Neural crest cell (in vitro differentiated cells): ENCODE measurements around the gene RALGPS1. TPM values are rescaled to one million over a fixed set of nuclear protein-coding genes. Genes with fewer than 3 reads are reported as not detected.

ENCODE experiments used
- DNase-seq: peaks from one replicate; pipeline ENCODE4 v3.0.0; 2021; ENCODE audit warnings: low read depth, mixed read lengths, low spot score
- H3K27ac Mint-ChIP-seq: one replicate; pipeline ENCODE4 v1.8.0; 2021; ENCODE audit warnings: mild to moderate bottlenecking, mixed read lengths; ENCODE audit not compliant: unreplicated experiment
- H3K27me3 Mint-ChIP-seq: 2 replicates; pipeline ENCODE4 v1.8.0; 2021; ENCODE audit warnings: low read depth, mild to moderate bottlenecking, mixed read lengths
- H3K36me3 Mint-ChIP-seq: 2 replicates; pipeline ENCODE4 v1.8.0; 2021; ENCODE audit warnings: low read depth, mild to moderate bottlenecking, mixed read lengths
- H3K4me1 Mint-ChIP-seq: 2 replicates; pipeline ENCODE4 v1.8.0; 2021; ENCODE audit warnings: mixed read lengths
- H3K4me3 Mint-ChIP-seq: one replicate; pipeline ENCODE4 v1.8.0; 2021; ENCODE audit warnings: mild to moderate bottlenecking, mixed read lengths
- H3K9me3 Mint-ChIP-seq: 2 replicates; pipeline ENCODE4 v1.8.0; 2021; ENCODE audit warnings: mixed read lengths
- CTCF ChIP-seq: fragments of 200-600 bp; sonication (generic); conservative IDR thresholded peaks from 2 replicates; pipeline ENCODE4 v1.5.0; 2021; ENCODE audit warnings: antibody characterized with exemption, mild to moderate bottlenecking
- long read RNA-seq: library from polyadenylated mRNA; unstranded; transcript quantifications from one replicate; pipeline ENCODE4 v2.0.0, GENCODE V29; 2020
- total RNA-seq: library from RNA; stranded (reverse); gene quantifications from 2 replicates; pipeline ENCODE4 v1.2.1, GENCODE V29; 2021

Gene RALGPS1
- 10.8 and 11.7 TPM in 2 replicates for total RNA-seq
- long read RNA-seq, partial matches to known transcripts: 0 of 2 reads
- long read RNA-seq, other reads (novel, unspliced or antisense): 2 of 2 reads

- peak; percentile 88 for DNase-seq
- peak within 1 kb of the TSS; percentile 81 for H3K4me3 Mint-ChIP-seq
- peaks cover 2% of the 10 kb centered on the region for H3K9me3 Mint-ChIP-seq
- no peaks in the 10 kb centered on the region for H3K36me3 Mint-ChIP-seq
- peaks cover 43% of the 10 kb centered on the region for H3K27me3 Mint-ChIP-seq
- no peak within 1 kb of the TSS for H3K27ac Mint-ChIP-seq
- H3K4me1 Mint-ChIP-seq: peaks cover 13% of the 10 kb centered on the region
- TF ChIP-seq CTCF: no peak
Measured at GRCh38 chr9:126914458-126915280, at the start of gene RALGPS1. RALGPS1 (plus strand) TSS chr9:126914782; CDS start chr9:126962290, 47,508 bp downstream.

- Mint-ChIP-seq H3K4me3 (no peak overlapping the region), H3K9me3 (no peaks in the 10 kb centered on the region), H3K36me3 (peaks cover 3% of the 10 kb centered on the region), H3K27me3 (no peaks in the 10 kb centered on the region), H3K27ac (no peak overlapping the region), H3K4me1 (peaks cover 20% of the 10 kb centered on the region)
- DNase-seq: no peak
- no peak for TF ChIP-seq CTCF
Measured at GRCh38 chr9:126869368-126869767, 45.2 kb upstream of the RALGPS1 start.

DNA sequence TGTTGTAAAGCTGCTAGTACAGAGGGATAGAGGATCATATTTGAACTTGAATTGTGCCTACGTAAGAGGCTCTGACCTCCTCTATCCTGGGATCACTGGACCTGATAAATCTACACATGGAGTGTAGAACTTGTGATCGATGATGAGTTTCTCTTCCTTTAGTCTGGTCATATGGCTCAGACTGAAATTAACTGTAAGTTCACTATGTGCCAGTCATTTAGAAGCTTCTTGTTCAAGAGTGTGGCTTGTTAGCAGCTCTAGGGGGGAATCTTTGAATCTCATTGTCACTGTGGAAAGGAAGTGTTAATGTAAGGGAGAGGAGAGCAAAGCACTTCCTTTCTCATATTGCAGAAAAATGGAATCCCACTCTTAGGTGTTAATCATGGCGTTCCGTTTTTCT is 42.1 kb upstream of the RALGPS1 start:
- DNase-seq: no peak
- no peak for TF ChIP-seq CTCF
- Mint-ChIP-seq H3K4me1 (peaks cover 24% of the 10 kb centered on the region), H3K27ac (peak overlapping the region; percentile 25), H3K9me3 (no peaks in the 10 kb centered on the region), H3K4me3 (no peak overlapping the region), H3K36me3 (peaks cover 7% of the 10 kb centered on the region), H3K27me3 (peaks cover 2% of the 10 kb centered on the region)

DNA sequence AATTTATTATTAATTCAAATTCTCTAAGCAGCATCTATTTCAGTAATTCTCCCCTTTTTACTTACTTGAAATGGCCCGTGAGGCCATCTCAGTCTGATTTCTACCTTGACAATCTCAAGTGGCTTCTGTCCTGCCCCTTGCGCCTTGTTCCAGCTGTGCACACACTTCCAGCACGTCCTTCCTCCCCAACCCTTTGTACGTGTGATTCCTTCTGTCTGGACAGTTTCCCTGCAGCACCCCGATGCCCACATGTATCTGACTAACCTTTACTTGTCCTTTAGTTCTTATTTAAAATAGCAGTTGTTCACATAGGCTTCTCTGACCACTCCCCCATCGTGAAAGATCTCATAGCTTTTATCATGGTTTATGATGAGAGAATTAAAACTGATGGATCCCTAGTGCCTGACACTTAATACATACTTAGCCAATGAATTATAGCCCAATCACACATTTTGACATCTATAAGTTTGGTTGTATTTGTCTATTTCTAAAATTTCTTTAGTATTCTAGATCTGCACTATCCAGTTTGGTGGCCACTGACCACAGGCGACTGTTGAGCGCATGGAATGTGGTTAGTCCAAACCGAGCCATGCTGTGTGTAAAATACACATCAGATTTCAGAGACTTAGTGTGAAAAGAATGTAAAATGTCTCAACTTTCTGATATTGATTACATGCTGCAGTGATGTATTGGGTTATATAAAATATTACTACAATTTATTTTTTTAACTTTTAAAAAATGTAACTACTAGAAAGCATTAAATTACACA is 39.9 kb upstream of the RALGPS1 start:
- Mint-ChIP-seq H3K9me3 (no peaks in the 10 kb centered on the region), H3K4me1 (peaks cover 17% of the 10 kb centered on the region), H3K36me3 (peaks cover 4% of the 10 kb centered on the region), H3K4me3 (no peak overlapping the region), H3K27me3 (peaks cover 2% of the 10 kb centered on the region), H3K27ac (no peak overlapping the region)
- DNase-seq: no peak
- no peak for TF ChIP-seq CTCF

DNA sequence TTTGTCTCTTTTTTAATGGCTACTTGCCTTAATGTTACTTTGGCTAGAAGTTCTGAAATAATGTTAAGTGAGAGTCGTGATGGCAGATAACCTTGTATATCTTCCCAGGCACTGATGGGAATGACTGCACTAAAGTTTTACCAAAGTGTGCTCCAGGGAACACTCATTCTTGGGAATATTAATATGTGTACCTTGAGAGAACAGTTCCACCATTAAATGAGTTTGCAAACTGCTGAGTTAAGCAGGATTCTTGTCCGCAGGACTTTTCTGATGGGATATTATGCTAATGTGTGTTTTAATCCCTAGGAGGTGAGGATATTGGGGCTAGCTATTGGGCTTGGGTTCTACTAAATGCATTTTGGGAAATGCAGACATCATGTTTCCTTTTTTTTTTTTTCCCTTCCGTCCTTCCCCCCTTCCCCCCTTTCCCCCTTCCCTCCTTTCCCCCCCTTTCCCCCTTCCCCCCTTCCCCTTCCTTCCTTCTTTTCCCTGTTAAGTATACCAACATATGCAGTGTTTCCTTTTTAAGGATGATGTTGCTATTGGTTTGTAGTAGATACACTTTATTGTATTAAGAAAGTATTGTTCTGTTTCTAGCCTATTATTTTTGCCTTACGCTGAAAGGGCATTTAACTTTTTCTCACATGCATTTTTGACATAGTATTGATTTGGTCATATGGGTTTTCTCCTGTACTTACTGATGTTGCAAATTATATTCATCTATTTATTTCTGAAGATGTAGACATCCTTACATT is 38.6 kb upstream of the RALGPS1 start:
- Mint-ChIP-seq H3K9me3 (no peaks in the 10 kb centered on the region), H3K4me1 (peaks cover 17% of the 10 kb centered on the region), H3K4me3 (peak overlapping the region; percentile 64), H3K36me3 (peaks cover 4% of the 10 kb centered on the region), H3K27me3 (peaks cover 2% of the 10 kb centered on the region), H3K27ac (no peak overlapping the region)
- no peak for TF ChIP-seq CTCF
- DNase-seq: no peak
